ENCODE data around the gene GALNT8.

GRCh38 chr12:4787965-4788364 lies 67.8 kb downstream of the GALNT8 start:
- TF ChIP-seq, protein P1, sequence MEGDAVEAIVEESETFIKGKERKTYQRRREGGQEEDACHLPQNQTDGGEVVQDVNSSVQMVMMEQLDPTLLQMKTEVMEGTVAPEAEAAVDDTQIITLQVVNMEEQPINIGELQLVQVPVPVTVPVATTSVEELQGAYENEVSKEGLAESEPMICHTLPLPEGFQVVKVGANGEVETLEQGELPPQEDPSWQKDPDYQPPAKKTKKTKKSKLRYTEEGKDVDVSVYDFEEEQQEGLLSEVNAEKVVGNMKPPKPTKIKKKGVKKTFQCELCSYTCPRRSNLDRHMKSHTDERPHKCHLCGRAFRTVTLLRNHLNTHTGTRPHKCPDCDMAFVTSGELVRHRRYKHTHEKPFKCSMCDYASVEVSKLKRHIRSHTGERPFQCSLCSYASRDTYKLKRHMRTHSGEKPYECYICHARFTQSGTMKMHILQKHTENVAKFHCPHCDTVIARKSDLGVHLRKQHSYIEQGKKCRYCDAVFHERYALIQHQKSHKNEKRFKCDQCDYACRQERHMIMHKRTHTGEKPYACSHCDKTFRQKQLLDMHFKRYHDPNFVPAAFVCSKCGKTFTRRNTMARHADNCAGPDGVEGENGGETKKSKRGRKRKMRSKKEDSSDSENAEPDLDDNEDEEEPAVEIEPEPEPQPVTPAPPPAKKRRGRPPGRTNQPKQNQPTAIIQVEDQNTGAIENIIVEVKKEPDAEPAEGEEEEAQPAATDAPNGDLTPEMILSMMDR (IDR thresholded peaks at IDR 0.05; ENCODE audit: low read depth, low read length): no peak
- no peak for TF ChIP-seq EZH2phosphoT487 (IDR thresholded peaks at IDR 0.05; ENCODE audit: low read depth)

Measured in OCI-LY3 (cell line).